ENCODE results near the gene GABBR1. TPM values are rescaled to one million over a fixed set of nuclear protein-coding genes. Genes with fewer than 3 reads are reported as not detected.

GABBR1 gene
- total and polyA plus RNA-seq, 2 of the 13 experiments (the other 11 are each of a cell fraction or from before 2014, with no cell fraction given), result 0.07 to 0.37 TPM

- peak; percentile 59; the same call in 1 of the 2 replicates for TF ChIP-seq ZBTB10 (CRISPR knock-in tag; IDR thresholded peaks at IDR 0.05; ENCODE audit: borderline replicate concordance)
- TF ChIP-seq SMC3 (IDR thresholded peaks at IDR 0.05; ENCODE audit: low read length), result 0 out of 2 replicates have a peak, but pooled peaks have one; percentile 19
- TF ChIP-seq, protein P1, sequence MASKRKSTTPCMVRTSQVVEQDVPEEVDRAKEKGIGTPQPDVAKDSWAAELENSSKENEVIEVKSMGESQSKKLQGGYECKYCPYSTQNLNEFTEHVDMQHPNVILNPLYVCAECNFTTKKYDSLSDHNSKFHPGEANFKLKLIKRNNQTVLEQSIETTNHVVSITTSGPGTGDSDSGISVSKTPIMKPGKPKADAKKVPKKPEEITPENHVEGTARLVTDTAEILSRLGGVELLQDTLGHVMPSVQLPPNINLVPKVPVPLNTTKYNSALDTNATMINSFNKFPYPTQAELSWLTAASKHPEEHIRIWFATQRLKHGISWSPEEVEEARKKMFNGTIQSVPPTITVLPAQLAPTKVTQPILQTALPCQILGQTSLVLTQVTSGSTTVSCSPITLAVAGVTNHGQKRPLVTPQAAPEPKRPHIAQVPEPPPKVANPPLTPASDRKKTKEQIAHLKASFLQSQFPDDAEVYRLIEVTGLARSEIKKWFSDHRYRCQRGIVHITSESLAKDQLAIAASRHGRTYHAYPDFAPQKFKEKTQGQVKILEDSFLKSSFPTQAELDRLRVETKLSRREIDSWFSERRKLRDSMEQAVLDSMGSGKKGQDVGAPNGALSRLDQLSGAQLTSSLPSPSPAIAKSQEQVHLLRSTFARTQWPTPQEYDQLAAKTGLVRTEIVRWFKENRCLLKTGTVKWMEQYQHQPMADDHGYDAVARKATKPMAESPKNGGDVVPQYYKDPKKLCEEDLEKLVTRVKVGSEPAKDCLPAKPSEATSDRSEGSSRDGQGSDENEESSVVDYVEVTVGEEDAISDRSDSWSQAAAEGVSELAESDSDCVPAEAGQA (IDR thresholded peaks at IDR 0.05; ENCODE audit: low read depth), result peak; percentile 59; the same call in 1 of the 2 replicates
- TF ChIP-seq, protein P1 (CRISPR knock-in tag; IDR thresholded peaks at IDR 0.05; ENCODE audit: borderline replicate concordance), result 0 out of 2 replicates have a peak, but pooled peaks have one; percentile 68
- TF ChIP-seq ZNF547 (CRISPR knock-in tag; IDR thresholded peaks at IDR 0.05), result 0 out of 2 replicates have a peak, but pooled peaks have one; percentile 18
- peak; percentile 61; the same call in 1 of the 2 replicates for TF ChIP-seq ZNF574 (CRISPR knock-in tag; IDR thresholded peaks at IDR 0.05)
- no peak for TF ChIP-seq NPAS2 (CRISPR knock-in tag; IDR thresholded peaks at IDR 0.05; ENCODE audit: borderline replicate concordance)
- peak; percentile 69 for TF ChIP-seq SPEN (CRISPR knock-in tag; IDR thresholded peaks at IDR 0.05; ENCODE audit: low read depth)
- TF ChIP-seq STAG1 (CRISPR knock-in tag; IDR thresholded peaks at IDR 0.05), result 0 out of 2 replicates have a peak, but pooled peaks have one; percentile 8
- peak; percentile 20; the same call in 1 of the 2 replicates for TF ChIP-seq ZMYM3 (CRISPR knock-in tag; IDR thresholded peaks at IDR 0.05)
- peak; percentile 52 for TF ChIP-seq SALL1 (CRISPR knock-in tag; IDR thresholded peaks at IDR 0.05)
- peak; percentile 76; the same call in 1 of the 2 replicates for TF ChIP-seq ZFP37 (CRISPR knock-in tag; IDR thresholded peaks at IDR 0.05; ENCODE audit: borderline replicate concordance)
These were observed 17.0 kb upstream of the GABBR1 start (continued) for GRCh38 chr6:29649701-29650673.
